Measurements from ENCODE around the gene CHKA. TPM values are rescaled to one million over a fixed set of nuclear protein-coding genes. Genes with fewer than 3 reads are reported as not detected.

Gene CHKA
- total RNA-seq, 4 donors from 2014 or later, result 7.8 to 21.4 (median 15.3) TPM

GRCh38 chr11:68043349-68044144 lies 77.6 kb downstream of the CHKA start:
- WGBS, result 68% methylated on average over 18 of the region's 36 CpGs
- Histone ChIP-seq H3K9me3 (no peaks in the 10 kb centered on the region), H3K27me3 (no peaks in the 10 kb centered on the region), H3K27ac (peak overlapping the region; percentile 78), H3K4me1 (peaks cover 54% of the 10 kb centered on the region), H3K4me3 (peak overlapping the region; percentile 5), H3K36me3 (peaks cover 56% of the 10 kb centered on the region)
- no peak for TF ChIP-seq EP300 (IDR thresholded peaks at IDR 0.05)
- no peak for TF ChIP-seq POLR2AphosphoS5 (IDR thresholded peaks at IDR 0.05)
- no peak for TF ChIP-seq POLR2A (IDR thresholded peaks at IDR 0.05)
- TF ChIP-seq, protein P1, sequence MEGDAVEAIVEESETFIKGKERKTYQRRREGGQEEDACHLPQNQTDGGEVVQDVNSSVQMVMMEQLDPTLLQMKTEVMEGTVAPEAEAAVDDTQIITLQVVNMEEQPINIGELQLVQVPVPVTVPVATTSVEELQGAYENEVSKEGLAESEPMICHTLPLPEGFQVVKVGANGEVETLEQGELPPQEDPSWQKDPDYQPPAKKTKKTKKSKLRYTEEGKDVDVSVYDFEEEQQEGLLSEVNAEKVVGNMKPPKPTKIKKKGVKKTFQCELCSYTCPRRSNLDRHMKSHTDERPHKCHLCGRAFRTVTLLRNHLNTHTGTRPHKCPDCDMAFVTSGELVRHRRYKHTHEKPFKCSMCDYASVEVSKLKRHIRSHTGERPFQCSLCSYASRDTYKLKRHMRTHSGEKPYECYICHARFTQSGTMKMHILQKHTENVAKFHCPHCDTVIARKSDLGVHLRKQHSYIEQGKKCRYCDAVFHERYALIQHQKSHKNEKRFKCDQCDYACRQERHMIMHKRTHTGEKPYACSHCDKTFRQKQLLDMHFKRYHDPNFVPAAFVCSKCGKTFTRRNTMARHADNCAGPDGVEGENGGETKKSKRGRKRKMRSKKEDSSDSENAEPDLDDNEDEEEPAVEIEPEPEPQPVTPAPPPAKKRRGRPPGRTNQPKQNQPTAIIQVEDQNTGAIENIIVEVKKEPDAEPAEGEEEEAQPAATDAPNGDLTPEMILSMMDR (IDR thresholded peaks at IDR 0.05), result no peak
- peak; percentile 73 to 83 for DNase-seq (ENCODE audit: low spot score in 2 of 2)

GRCh38 chr11:68043029-68043348 lies 78.2 kb downstream of the CHKA start:
- H3K36me3 ChIP-seq, result peaks cover 50% of the 10 kb centered on the region
- TF ChIP-seq POLR2AphosphoS5 (IDR thresholded peaks at IDR 0.05), result no peak
- no peak for TF ChIP-seq EP300 (IDR thresholded peaks at IDR 0.05)
- TF ChIP-seq POLR2A (IDR thresholded peaks at IDR 0.05), result no peak
- TF ChIP-seq, protein P1 (IDR thresholded peaks at IDR 0.05), result no peak
- peak overlapping the region; percentile 4 for H3K4me3 ChIP-seq
- peak; percentile 48 to 69 for DNase-seq (ENCODE audit: low spot score in 2 of 2)
- WGBS, result 76% methylated on average over 4 of the region's 8 CpGs
- no peaks in the 10 kb centered on the region for H3K9me3 ChIP-seq
- H3K27me3 ChIP-seq, result no peaks in the 10 kb centered on the region
- H3K27ac ChIP-seq, result peak overlapping the region; percentile 78
- peaks cover 59% of the 10 kb centered on the region for H3K4me1 ChIP-seq

DNA sequence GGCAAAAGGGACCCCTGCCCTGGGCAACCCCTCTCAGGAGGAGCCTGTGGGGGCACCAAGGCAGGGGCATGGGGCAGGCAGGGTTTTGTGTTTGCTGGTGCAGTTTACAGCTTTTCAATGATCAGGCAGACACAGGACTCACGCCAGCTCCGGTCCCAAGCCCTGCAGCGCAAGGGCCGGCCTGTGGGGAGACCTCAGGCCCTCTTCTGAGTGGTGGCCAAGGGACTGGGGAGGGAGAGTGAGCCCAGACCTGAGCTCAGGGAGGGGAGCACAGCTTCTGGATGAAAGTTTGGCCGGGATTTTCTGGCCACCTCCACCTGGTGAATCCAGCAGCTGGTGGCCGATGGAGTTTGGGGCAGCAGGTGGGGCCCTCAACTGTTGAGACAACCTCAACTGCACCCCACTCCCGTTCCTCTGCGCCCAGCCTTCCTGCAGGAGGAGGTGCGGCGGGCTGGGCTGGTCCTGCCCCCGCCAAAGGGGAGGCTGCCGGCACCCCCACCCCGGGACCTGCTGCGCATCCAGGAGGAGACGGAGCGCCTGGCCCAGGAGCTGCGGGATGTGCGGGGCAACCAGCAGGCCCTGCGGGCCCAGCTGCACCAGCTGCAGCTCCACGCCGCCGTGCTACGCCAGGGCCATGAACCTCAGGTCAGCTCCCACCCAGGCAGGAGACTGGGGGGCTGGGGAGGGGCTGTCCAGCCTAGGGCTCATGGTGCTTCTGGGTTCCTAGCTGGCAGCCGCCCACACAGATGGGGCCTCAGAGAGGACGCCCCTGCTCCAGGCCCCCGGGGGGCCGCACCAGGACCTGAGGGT lies 78.8 kb downstream of the CHKA start:
- Histone ChIP-seq H3K9me3 (no peaks in the 10 kb centered on the region), H3K4me3 (no peak overlapping the region), H3K36me3 (peaks cover 44% of the 10 kb centered on the region), H3K4me1 (peaks cover 65% of the 10 kb centered on the region), H3K27ac (peak overlapping the region; percentile 78), H3K27me3 (no peaks in the 10 kb centered on the region)
- peak; percentile 61 to 74 for DNase-seq (ENCODE audit: low spot score in 2 of 2)
- TF ChIP-seq, protein P1 (IDR thresholded peaks at IDR 0.05), result no peak
- TF ChIP-seq POLR2AphosphoS5 (IDR thresholded peaks at IDR 0.05), result no peak
- no peak for TF ChIP-seq POLR2A (IDR thresholded peaks at IDR 0.05)
- TF ChIP-seq EP300 (IDR thresholded peaks at IDR 0.05), result no peak
- WGBS, result 87% methylated on average over 9 of the region's 27 CpGs

GRCh38 chr11:68041617-68042218 lies 79.5 kb downstream of the CHKA start:
- WGBS, result 100% methylated on average over 2 of the region's 12 CpGs
- TF ChIP-seq, protein P1 (IDR thresholded peaks at IDR 0.05), result no peak
- TF ChIP-seq EP300 (IDR thresholded peaks at IDR 0.05) (no peak), POLR2A (IDR thresholded peaks at IDR 0.05) (no peak)
- Histone ChIP-seq H3K36me3 (peaks cover 43% of the 10 kb centered on the region), H3K27me3 (no peaks in the 10 kb centered on the region), H3K9me3 (no peaks in the 10 kb centered on the region), H3K4me1 (peaks cover 72% of the 10 kb centered on the region), H3K4me3 (no peak overlapping the region), H3K27ac (no peak overlapping the region)
- peak; percentile 51 to 75 for DNase-seq (ENCODE audit: low spot score in 2 of 2)

Measured in suprapubic skin (tissue), 4 donors.